DOHH2 (cell line): ENCODE data around the gene CPA5.

Experiments used
- EZH2phosphoT487 ChIP-seq: fragments of 200-600 bp; sonication (generic); IDR thresholded peaks from 2 replicates; pipeline ENCODE4 v1.6.1; 2017; ENCODE audit warnings: borderline replicate concordance, mild to moderate bottlenecking, antibody characterized with exemption, low read length, moderate library complexity, mixed read lengths
- TF ChIP-seq, protein P1 (sequence below): fragments of 200-600 bp; sonication (generic); IDR thresholded peaks from one replicate; pipeline ENCODE4 v1.5.1; 2014; ENCODE audit warnings: antibody characterized with exemption, mild to moderate bottlenecking, low read depth, low read length; ENCODE audit not compliant: poor library complexity, severe bottlenecking

DNA sequence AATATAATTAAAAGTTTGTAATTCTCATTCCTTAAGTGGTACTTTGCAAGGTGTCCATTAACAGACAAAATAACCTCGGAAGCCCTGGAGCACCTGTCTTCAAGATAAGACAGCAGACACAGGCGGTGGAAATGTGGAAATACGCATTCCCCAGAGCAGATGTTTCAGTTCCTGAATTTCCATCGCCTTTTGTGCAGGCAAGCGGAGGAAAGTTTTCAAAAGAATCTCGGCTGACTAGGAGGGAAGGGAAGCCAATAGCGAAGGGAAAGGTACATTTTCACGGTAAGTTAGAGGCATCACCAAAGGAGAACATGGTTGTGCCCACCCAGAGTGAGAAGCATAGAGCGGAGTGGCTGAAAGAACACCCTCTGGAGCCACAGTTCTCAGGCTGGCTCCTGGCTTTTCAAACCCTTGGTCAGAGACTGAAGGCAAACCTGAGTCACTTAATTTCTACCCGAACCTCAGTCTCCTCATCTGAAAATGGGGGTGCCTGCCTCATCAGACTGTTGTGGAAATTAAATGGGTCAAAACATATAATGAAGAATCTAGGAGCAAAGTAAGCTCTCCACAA, 49.3 kb downstream of the CPA5 start:
- no peak for TF ChIP-seq EZH2phosphoT487
- TF ChIP-seq, protein P1, sequence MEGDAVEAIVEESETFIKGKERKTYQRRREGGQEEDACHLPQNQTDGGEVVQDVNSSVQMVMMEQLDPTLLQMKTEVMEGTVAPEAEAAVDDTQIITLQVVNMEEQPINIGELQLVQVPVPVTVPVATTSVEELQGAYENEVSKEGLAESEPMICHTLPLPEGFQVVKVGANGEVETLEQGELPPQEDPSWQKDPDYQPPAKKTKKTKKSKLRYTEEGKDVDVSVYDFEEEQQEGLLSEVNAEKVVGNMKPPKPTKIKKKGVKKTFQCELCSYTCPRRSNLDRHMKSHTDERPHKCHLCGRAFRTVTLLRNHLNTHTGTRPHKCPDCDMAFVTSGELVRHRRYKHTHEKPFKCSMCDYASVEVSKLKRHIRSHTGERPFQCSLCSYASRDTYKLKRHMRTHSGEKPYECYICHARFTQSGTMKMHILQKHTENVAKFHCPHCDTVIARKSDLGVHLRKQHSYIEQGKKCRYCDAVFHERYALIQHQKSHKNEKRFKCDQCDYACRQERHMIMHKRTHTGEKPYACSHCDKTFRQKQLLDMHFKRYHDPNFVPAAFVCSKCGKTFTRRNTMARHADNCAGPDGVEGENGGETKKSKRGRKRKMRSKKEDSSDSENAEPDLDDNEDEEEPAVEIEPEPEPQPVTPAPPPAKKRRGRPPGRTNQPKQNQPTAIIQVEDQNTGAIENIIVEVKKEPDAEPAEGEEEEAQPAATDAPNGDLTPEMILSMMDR = no peak
